GM12801 (cell line): ENCODE data around the gene CEP85L.

Experiments
- TF ChIP-seq, protein P1 (sequence below): IDR thresholded peaks from one replicate; pipeline ENCODE4 v1.5.1; 2011; ENCODE audit warnings: control low read depth; ENCODE audit not compliant: insufficient read length; ENCODE audit errors: extremely low read depth

CEP85L gene

DNA sequence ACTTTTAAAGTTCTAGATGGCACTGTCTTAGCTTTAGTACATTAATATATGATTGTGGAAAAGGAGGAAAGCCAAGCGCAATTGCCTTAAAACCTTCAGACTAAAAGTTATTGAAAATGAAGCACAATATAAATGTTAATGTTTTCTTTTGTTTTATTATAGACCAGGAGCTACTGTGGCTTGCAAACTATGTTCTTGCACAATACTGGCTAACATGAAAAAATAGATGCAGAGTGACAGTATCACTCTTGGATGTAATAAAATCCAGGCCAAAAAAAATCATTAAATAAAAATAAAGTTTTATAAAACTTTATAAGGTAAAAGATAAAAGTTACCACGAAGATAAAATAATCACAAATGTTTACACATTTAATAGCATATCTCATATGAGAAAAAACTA, 121.6 kb downstream of the CEP85L start:
- TF ChIP-seq, protein P1, sequence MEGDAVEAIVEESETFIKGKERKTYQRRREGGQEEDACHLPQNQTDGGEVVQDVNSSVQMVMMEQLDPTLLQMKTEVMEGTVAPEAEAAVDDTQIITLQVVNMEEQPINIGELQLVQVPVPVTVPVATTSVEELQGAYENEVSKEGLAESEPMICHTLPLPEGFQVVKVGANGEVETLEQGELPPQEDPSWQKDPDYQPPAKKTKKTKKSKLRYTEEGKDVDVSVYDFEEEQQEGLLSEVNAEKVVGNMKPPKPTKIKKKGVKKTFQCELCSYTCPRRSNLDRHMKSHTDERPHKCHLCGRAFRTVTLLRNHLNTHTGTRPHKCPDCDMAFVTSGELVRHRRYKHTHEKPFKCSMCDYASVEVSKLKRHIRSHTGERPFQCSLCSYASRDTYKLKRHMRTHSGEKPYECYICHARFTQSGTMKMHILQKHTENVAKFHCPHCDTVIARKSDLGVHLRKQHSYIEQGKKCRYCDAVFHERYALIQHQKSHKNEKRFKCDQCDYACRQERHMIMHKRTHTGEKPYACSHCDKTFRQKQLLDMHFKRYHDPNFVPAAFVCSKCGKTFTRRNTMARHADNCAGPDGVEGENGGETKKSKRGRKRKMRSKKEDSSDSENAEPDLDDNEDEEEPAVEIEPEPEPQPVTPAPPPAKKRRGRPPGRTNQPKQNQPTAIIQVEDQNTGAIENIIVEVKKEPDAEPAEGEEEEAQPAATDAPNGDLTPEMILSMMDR: no peak

DNA sequence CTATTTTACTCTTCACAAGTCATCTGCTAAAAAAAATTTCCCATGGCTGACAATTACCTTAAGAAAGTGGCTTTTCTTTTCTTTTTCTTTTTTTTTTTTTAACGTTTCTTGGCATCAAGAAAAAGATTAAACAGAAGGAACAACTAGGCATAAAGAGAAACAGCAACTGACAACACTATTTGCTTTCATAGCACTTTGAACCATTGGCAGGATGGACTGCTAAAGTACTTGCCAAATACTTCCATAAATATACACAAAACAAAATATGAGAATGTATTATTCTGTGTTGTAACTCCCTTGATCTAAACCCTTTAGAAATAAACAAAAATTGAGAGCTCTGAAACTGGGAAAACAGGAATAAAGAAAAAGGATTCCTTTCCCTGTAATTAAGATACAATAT, 123.3 kb downstream of the CEP85L start:
- TF ChIP-seq, protein P1: no peak

DNA sequence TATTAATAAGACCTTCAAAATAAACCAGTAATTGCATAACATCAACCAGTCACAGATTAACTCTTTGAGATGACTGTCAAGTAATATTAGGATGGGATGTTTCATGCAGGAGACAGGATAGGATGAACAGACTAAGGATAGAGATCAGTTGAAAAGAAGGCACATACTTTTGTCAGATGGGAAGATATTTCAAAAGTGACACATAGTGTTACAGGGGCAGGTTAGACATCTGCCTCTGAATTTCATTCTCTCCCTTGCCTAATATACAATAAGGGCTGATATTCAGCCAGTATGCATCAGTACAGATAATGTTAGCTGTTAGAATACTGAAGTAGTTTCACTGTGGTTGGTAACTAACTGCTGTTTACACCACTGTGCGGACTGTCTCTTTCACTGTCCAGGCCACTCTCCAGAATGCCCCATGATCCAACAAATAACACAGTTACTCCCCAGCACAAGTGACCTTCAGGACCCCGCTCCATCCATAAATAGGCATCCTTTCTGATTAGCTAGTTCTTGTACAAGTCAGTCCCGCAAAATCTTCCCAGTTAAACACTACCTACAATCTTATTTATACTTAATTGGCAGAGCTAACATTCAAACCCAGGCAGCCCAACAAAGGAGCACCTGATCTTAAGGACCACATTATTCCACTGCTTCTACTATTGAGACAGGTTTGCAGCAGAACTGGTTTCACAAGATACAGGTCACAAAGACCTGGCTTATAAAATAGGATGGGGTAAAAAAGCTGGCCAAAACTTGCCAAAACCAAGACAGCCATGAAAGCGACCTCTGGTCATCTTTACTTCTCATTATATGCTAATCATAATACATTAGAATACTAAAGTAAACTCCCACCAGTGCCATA, 125.2 kb downstream of the CEP85L start:
- TF ChIP-seq, protein P1: no peak

DNA sequence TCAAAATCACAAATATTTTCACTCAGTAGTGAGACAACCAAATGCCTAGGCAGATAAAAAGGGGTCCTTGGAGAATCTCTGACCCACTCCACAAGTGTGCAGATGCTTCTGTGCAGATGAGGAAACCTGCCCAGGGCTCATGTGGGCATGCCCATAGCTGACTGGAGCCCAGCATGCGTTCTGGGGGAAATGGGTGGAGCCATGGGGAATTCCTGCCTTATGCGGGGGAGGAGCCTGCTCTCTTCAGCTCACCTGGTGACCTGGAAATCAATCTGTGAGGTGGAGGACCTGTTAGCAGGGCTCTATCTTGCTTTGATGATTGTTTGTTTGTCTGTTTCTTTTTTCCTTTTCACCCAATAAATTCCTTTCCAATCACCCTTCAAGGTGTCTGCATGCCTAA, 126.7 kb downstream of the CEP85L start:
- TF ChIP-seq, protein P1: no peak

DNA sequence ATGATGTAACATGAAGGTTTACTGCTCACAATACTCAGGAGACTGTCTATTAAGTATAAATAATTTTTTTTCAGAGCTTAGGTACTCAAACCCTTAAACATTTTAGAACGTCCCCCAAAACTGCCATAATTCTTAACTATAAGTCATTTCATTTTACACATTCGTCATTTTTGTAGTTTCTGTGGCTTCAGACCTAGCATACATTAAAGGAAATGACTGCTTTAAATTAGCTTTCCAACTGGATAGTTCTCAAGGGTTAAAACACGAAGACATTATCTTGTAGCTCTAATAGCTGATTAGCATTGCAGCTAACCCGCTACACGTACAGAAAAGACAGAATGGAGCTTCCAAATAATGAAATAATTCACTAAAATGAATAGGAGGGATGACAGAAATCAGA, 128.2 kb downstream of the CEP85L start:
- TF ChIP-seq, protein P1: no peak

DNA sequence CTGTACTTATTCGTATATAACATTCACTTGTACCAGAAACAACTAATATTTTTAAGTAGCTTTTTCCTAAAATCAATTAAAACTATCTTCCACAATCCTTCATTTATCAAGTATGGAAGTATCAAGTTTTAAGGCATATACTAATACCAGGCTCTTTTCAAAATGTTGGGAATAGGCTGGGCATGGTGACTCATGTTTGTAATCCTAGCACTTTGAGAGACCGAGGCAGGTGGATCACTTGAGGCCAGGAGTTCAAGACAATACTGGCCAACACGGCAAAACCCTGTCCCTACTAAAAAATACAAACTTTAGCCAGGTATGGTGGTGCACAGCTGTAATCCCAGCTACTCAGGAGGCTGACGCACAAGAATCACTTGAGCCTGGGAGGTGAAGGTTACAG, 129.0 kb downstream of the CEP85L start:
- TF ChIP-seq, protein P1: no peak

DNA sequence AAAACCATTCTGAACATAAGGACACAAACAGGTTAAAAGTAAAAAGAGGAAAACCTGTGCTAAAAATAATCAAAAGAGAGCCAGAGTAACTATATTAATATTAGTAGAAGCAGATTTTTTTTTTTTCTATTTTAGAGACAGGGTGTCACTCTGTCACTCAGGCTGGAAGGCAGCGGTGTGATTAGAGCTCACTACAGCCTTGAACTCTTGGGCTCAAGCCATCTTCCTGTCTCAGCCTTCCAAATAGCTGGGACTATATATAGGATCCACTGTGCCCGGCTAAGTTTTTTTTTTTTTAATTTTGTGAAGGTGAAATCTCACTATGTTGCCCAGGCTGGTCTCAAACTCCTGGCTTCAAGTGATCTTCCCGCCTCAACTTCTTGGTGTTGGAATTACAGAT, 136.7 kb downstream of the CEP85L start:
- TF ChIP-seq, protein P1: no peak
